GM04504 (cell line): ENCODE data around the gene STAC3.

Experiments used
- DNase-seq: peaks from one replicate; pipeline ENCODE4 v3.0.0-alpha.2; 2012; ENCODE audit warnings: low read depth

Gene STAC3

GRCh38 chr12:57210461-57210860 lies 40.5 kb downstream of the STAC3 start:
- no peak for DNase-seq

GRCh38 chr12:57209916-57210315 lies 41.1 kb downstream of the STAC3 start:
- no peak for DNase-seq

- DNase-seq = no peak
Observed at GRCh38 chr12:57208631-57209282, 42.2 kb downstream of the STAC3 start.

GRCh38 chr12:57207731-57208630 lies 43.0 kb downstream of the STAC3 start:
- no peak for DNase-seq

- no peak for DNase-seq
Observed at GRCh38 chr12:57205931-57206330, 45.1 kb downstream of the STAC3 start.

- DNase-seq = no peak
Observed at GRCh38 chr12:57205186-57205585, 45.8 kb downstream of the STAC3 start.

GRCh38 chr12:57204454-57204853 lies 46.5 kb downstream of the STAC3 start:
- no peak for DNase-seq

GRCh38 chr12:57203791-57204190 lies 47.2 kb downstream of the STAC3 start:
- DNase-seq = no peak

GRCh38 chr12:57203201-57203600 lies 47.8 kb downstream of the STAC3 start:
- no peak for DNase-seq

GRCh38 chr12:57202321-57202720 lies 48.7 kb downstream of the STAC3 start:
- DNase-seq = no peak

GRCh38 chr12:57201631-57202030 lies 49.4 kb downstream of the STAC3 start:
- no peak for DNase-seq

- DNase-seq = no peak
Observed at GRCh38 chr12:57201219-57201618, 49.8 kb downstream of the STAC3 start.

- DNase-seq = no peak
Observed at GRCh38 chr12:57200497-57200896, 50.5 kb downstream of the STAC3 start.

GRCh38 chr12:57199191-57199590 lies 51.8 kb downstream of the STAC3 start:
- no peak for DNase-seq

GRCh38 chr12:57198329-57198728 lies 52.7 kb downstream of the STAC3 start:
- DNase-seq = no peak

- DNase-seq = no peak
Observed at GRCh38 chr12:57196956-57197355, 54.0 kb downstream of the STAC3 start.

- DNase-seq = no peak
Observed at GRCh38 chr12:57196439-57196838, 54.5 kb downstream of the STAC3 start.

- no peak for DNase-seq
Observed at GRCh38 chr12:57195611-57196371, 55.2 kb downstream of the STAC3 start.

- no peak for DNase-seq
Observed at GRCh38 chr12:57195186-57195585, 55.8 kb downstream of the STAC3 start.

GRCh38 chr12:57194253-57194652 lies 56.7 kb downstream of the STAC3 start:
- no peak for DNase-seq

GRCh38 chr12:57193706-57194245 lies 57.2 kb downstream of the STAC3 start:
- no peak for DNase-seq
